NCI-H2107 treated with DMSO at 0.1 percent for 48 hours (cell line): ENCODE results near the gene TRIM65.
"Not testable (repeated sequence)": the region's sequence is repeated elsewhere in the genome, so short reads cannot be mapped to it uniquely, and the experiment has no call there.

Experiments
- DNase-seq: peaks from one replicate; lab custom pipeline; 2025; ENCODE audit not compliant: unreplicated experiment; lab: John Stamatoyannopoulos, UW

TRIM65 gene

DNA sequence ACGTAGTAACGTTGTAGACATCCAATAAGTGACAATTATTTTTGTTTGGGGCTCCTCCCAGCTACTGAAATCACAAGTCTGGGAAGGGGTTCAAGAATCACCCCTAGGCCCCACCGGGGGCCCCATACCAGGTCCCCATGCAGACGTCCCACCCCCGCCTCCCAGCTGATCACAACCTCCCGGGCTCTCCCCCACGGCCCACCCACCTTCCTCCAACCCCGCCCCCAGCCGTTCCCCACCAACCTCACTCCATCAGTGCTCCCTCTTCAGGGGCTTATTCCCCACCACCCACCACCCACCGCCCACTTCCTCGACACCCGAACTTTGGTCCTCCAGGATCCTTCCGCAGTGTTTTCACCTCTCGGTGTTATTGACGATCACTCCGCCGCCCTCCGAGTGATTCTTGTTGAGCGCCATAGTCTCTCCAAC lies 41.9 kb downstream of the TRIM65 start:
- no peak for DNase-seq

DNA sequence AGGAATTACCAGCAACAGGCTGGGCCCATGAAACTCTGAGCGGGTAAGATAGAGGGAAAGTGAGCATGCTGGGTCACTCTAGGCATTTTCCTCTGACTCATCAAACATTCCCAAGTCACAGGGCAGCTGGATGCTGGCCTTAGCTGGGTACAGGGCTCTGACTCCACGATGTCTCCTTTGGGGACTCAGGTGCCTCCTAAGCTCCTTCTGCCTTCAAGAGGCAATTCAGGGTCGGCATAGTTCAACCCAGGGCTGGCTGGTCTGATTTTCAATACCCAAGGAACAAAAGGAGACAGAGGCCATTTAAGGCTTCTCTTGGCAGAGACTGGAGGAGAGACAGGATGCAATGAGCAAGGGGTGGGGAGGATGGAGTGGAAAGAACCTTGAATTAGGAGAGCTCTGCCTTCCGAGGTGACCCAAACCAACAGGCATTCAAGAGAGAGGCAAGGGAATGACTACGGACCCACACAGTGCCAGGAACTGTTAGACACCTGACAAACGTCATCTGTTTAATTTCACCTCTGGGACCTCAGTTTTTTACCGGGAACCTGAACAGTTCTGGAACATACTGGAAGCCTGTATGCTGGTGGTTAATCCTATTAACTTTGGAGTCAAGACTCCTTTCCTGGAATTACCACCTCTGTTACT lies 42.5 kb downstream of the TRIM65 start:
- DNase-seq, result no peak

DNA sequence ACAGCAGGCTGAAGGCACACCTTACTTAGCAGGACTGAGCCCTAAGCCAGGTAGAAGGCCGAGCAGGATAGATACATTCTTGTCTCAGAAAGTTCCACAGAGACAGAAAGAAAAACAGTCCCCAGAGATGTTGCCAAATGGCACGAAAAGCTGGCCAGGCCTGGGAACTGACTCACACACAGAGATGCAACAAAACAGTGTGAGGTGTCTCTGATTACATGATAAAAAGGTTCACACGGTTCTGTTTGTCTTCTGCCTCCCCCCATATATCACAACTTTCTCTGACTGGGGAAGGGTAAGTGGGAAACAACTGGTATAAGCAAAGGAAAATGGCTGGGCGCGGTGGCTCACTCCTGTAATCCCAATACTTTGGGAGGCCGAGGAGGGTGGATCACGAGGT lies 43.3 kb downstream of the TRIM65 start:
- DNase-seq, result no peak

DNA sequence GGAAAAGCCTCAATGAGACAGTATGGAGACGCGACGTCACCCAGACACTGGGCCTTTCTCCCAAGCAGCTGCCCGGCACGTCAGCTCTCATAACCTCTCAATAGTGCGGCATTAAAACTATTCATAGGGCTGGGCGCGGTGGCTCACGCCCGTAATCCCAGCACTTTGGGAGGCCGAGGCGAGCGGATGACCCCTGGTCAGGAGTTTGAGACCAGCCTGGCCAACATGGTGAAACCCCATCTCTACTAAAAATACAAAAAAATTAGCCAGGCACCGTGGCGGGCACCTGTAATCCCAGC lies 45.1 kb downstream of the TRIM65 start:
- not testable (repeated sequence) for DNase-seq

DNA sequence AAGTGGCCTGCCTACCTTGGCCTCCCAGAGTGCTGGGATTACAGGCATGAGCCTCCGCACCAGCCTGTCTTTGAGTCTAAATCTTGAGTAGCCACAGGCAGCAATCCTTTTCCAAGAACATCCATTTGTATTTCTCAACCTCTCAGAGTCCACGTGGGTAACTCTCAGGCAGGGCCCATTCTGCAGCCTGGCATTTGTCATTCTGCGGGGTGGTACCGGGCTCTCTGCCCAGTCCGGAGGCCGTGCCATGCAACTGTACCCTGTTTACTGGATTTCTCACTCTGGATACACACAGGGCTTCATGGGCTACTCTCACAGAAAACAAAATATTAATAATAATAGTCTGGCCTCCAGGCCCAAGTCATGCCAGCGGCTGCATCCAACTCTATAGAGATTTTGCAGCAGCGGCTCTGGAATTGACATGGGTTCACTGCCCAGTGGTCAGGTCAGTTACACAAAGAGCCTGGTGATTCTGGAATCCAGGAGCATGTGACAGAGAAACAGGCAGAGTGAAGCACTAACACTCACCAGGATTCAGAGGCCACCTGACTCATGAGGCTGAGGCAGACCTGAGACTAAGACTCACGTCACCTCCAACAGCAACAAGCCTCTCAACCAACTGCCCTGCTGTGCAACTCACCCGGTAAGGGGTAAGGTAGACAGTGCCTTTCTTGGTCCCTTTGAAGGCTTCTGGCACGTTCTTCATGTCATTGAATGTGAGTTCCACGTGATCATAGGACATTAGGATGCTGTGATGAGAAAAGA lies 45.6 kb downstream of the TRIM65 start:
- DNase-seq, result no peak

DNA sequence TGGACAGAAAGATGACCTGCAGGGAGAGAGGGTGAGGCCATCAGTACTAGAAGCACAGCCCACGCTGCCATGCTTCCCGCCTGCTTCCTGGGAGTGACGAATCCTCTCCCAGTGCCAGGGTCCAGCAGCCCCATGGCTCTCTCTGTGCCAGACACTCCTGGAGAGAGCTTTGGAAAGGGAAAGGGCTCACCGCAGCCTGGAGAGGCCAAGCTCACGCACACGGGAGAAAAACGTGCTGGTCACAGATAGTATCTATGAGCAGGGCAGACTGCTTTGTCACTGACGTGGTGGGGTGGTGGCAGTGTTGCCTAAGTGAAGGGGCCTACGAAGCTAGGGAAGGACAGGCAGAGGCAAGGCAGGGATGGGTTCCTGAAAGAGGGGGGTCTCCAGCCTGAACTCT lies 47.0 kb downstream of the TRIM65 start:
- DNase-seq, result no peak

DNA sequence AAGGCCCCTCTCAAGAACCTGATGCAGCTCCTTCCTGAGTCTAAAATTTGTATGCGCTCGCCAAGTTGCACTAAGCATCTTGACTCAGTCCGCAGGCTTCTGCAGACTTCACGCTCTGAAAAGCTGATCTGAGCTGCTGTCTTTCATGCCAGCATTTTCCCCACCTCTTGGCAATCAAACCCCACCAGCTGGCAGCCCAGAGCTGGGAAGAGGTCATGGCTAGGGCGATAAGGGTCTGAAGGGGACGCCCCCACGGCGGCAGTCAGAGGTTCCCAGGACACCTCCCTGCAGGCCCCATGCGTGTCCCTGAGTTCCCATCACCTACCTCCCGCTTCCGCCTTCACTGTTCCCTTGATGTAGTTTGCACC lies 47.5 kb downstream of the TRIM65 start:
- DNase-seq, result no peak

DNA sequence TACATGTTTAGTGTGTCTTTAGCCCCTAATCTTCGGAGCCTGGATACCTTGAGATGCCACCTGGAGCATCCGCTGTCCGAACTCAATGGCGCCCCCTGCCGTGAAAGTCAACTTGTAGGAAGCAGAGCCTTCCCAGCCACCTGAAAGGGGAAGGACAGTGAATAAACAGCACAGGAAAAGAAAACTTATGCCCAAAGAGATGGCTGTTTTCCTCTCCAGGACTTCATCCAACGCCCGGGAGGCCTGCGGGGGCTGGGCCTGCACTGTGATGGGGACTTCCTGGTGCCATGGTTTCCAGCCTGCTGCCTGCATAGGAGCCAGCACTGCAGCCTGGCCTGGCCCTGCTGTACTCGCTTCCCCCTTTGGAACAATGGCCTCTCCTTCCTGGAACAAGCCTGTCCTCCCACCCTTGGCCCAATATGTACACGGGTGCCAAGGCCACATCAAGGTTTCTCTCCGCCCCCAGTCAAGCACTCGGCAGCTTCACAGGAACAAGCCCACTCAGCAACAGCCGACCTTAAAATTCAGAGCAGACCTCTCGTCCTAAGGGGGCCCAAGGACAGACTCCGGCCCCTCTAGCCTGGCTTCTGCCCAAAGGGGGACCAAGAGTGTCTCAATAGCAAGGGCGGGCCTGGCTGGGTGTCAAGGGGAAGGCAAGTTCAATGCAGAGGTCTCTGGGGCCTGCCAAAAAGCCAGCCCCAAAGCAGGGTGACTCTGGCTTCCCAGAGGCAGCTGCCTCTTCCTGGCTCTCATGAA lies 48.0 kb downstream of the TRIM65 start:
- peak; percentile 48 for DNase-seq

DNA sequence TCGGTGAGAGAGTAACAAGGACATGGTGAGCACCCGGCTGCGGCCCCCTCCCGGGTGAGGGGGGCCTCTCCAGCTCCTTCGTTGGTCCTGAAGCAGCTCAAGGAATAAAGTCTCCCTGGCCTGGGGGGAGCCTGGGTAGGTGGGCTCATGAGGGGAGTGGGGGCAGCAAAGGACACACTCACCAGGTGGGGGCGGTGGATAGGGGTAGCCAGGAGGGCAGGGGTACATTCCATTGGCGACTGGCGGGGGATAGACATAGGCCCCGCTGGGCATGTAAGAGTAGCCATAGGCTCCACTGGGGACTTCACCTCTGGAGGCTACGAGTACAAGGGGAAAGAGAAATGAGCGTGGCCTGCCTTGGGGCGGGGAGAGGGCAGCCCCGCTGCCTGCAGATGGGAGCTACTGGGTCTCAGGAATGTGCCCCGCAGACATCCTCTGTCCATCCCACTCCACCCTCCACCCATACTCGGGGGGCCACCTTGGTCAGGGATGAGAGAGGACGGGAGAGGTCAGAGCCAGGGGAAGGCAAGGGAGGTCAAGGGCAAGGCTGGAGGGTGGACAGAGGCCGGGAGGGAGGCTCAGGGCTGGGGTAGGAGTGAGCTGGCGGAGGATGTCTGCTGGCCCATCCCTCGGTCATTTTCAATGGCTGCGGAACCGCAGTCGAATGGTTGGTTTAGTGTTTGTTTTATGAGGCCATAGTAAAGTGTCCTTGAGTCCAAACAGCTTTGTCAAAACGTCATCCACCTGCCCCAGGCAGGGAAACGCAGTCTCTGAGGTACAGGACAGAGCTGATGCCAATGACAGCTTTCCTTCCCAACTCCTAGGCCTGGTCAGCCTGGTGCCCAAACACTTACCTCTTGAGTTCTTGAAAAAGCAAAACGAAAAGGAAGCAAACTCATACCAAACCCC lies 48.9 kb downstream of the TRIM65 start:
- DNase-seq, result no peak

DNA sequence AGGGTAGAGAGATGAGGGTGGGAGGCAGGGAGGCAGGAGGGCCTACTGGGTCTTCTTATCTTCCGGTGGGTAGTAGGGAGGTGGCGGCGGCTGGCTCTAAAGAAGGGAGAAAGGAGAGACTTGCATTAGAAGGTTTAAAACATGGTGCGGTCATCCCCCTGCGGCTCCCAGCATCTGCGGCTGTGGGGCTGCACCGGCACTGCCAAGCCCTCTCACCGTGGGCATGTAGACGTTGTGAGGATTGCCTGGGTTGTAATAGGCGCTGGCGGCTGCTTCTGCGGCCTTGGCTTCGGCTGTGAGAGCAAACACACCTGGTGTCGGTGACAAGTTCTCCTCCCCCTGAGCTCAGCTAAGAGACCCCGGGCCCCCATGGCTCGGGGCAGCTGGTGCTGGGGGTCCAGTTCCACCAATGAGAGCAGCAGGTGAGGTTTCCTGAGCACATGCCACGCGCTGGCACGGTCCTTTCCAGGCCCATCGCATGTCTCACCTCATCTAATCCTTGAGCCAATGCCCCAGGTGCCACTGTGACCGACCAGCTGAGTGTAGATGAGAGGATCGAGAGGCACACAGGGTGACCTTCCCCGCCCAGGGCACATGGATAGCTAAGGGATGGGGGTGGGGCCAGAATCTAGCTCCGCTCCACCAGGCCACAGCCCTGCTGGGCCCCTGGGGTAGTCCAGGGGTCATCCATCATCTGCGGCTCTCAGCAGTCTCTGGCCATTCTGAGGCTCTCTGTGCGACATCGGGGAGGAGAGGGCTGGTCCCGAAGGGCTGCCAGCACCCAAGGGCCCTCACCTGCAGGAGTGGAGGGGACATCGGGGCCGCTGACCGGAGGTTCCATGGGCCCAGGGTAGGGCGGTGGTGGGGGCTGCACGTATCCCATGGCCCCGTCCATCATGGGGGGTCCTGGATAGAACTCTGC lies 49.8 kb downstream of the TRIM65 start:
- no peak for DNase-seq

DNA sequence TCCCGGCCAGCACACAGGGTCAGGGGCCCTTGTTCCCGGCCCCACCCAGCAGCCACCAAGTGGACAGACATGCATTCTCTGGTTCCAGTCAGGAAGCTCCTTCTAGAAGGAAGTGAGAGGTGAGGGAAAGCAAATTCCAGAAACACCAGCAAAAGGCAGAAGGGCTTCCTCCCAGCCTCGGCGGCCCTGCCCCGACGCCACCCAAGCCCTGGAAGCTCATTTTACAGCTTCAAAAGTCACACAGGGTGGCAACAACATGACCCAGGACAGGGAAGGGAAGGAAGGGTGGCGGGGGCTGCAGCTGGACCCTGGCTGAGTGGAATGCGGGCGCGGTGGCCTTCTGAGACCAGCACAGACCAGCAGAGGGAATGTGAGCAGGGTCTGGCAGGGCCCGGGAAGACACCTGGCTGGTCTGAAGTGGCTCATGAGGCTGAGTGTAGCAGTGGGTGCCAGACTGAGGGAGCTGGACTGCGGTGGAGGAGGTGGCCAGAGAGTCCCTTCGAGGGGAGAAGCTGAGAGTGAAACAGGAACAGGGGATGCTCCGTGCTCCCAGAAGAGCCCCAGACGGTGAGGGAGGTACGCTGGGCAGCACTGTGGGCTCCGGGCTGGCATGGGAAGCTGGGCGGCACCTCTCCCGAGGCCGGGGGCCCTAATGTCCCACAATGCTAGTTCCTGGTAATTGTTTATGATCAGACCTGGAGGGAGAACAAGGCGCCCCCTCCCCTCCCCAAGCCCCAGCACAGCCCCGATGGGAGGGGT lies 50.6 kb downstream of the TRIM65 start:
- no peak for DNase-seq

DNA sequence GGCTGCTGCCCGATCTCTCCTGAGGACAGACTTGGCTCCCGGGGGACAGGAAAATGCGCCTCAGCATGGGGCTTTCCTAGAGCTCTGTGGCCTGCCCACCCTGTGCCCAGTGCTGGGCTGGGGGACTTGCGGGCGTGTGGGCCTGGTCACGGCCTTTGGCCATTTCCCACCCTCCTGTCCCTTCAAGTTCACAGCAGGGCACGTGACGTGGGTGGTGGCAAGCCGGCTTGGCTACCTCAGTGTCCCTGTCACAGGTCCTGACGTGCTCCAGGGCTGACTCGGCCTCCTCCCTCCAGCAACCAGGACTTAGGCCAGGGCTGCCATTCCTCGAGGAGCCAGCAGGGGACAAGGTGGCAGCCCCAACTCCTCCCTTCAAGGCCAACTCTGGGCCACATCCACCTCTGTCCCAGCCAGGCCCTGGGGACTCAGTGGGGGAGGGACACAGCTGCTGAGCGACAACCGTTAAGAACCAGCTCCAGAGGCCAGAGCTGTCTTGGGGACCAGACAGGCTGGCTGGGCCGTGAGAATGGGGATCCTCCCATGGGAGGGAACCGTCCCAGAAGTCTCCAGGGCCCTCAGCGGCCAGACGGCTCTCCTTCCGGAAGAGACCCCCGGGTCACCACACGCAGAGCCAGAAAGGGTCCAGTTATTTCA lies 51.6 kb downstream of the TRIM65 start:
- no peak for DNase-seq

DNA sequence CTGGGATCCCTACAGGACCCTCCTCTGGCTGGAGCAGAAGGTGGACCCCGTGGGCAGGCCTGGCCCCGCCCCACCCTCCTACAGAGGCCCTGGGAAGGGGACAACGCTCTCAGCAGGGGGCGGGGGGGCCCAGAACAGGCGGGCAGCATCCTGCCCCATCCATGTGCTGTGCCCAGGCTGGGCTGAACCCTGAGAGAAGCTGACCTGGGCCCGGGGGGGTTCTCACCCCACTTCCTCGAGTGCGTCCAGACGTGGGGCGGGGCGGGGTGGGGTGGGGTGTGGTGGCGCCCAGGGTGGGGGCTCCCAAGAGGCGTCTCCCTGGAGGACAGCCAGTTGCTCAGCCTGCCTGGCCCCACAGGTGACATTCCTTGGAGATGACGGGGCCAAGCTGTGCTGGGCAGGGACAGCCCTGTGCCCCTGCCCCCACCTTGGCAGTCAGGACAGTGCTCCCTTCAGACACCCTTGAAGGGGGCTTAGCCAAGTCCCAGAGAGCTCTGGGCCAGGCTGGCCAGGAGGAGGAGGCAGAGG lies 52.2 kb downstream of the TRIM65 start:
- no peak for DNase-seq

DNA sequence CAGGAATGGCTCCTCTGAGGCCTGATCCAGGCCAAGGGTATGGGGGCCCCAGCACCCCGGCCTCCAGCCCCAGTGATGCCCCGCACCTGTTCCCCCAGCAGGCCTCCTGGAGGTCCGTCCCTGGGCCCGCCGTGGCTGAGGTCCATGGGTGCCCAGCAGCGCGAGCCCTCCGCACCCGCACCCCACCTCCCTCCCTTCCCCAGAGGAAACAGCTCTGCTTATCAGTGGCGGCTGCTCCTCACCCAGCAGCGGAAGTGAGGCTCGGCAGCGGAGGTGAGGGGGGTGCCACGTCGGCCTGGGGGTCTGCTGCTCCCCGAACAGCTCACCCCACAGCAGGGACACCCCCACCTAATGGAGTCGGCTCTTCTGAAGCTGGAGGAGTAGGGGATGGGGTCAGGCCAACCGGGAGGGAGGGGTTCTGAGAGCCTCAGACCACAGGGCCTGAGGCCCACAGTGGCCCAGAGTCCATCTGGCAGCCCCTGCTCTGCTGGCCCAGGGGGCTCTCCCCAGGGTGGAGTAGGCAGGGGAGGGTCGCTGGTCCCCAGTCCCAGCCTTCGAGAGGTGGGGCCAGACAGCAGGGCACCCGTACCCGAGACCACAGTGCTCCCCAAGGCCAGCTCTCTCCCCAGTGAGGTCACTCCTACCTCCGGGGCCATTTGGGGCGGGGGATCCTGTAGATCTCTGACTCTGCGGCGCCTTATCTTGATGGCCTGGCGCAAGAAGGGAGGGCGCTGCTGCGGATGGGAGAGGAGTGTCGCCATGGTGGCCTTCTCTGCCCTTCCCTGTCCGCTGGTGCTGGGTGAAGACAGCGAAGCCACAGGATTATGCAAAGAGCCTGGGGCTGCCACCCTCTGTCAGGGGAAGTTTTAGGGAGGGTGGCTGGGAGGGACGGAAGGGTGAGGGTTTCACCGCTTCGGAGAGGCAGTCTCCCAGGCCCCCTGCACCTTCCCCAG lies 52.9 kb downstream of the TRIM65 start, which contains the start of gene UNC13D:
Gene UNC13D (minus strand): TSS at position 828 of the 953 bp plus-strand sequence. CDS start 67 bp downstream, at position 761.
- DNase-seq, result no peak

DNA sequence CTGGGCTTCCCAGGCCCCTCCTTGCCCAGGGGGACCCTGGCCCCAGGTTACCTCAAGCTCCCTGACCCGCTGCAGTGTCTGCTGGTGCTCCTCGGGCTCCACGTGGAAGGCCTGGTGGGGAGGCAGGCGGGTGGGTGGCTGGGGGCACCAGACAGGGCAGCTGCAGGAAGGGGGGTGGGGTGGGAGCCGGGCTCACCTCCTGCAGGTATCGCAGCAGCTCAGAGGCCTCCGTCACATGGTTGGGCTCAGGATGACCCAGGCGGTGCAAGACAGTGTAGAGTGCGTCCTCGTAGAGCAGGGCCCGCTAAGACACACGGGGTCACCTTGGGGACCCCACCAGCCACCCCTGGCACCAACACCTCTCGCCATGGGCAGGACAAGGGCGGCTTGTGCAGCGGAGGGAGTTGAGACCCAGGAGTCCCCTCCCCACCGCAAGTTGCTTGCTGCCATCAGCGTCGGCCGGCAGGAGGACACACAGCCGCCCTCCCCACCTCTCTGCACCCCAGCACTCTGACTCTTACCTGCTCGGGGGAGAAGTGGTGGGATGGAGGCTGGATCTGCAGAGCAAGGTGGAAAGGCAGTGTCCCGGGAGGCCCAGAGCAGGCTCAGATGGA lies 53.7 kb downstream of the TRIM65 start:
- DNase-seq, result no peak

DNA sequence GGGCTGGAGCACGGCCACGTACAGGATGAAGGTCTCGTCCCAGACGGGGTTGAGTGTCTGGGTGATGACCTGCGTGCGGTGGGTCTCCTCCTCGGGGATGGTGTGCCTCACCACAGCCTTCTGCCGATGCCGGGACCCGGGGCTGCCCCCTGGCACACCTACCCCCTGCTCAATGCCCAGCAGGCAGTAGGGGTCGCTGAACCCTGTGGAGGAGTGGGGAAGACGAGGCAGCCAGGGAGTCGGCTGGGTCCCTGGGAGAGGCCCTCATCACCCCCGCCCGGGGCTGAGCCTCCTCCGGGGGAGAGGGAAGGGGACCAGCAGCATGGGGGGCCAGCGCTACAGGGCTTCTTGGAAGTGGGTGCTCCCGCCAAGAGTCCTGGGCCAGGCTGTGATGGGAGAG lies 54.3 kb downstream of the TRIM65 start:
- DNase-seq, result no peak

DNA sequence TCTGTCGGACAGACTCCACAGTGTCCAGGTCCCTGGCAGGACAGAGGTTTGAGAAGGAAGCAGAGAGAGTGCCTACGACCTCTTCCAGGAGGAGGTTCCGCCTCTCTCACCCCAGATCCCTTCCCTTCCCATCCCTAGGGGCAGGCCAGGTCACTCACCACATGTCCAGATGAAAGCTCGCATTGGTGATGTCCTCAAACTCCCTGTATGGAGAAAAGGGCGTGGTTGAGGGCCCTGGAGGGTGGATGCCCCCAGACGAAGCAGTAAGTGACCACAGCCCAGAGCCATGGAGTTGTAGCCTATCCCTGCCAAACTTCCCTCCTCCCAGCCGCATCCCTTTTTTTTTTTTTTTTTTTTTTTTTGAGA lies 56.0 kb downstream of the TRIM65 start:
- DNase-seq, result no peak
